ENCODE results near the gene ENOX1. TPM values are rescaled to one million over a fixed set of nuclear protein-coding genes. Genes with fewer than 3 reads are reported as not detected.
"Not testable (repeated sequence)": the region's sequence is repeated elsewhere in the genome, so short reads cannot be mapped to it uniquely, and the experiment has no call there.

Gene ENOX1
- total RNA-seq, 1 donor, result 7.4 TPM

DNA sequence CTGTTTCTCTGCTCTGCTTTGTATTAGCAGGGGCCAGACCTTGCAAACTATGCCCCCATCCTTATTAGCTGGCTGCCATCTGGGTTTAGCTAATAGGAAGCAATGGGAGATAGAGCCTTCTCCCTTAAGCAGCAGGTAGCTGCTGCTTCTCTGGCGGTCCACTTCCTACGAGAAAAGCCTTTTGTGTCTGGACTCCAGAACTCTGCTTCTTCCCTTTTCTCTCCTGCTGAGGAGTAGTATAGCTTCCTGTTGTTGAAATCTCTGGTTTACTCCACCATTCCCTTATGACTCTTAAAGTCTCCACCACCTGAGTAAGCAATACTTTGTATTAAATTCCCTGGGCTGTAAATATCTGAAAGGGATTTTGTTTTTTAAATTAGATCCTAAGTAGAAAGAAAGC, 616.3 kb downstream of the ENOX1 start:
- TF ChIP-seq, protein P1, sequence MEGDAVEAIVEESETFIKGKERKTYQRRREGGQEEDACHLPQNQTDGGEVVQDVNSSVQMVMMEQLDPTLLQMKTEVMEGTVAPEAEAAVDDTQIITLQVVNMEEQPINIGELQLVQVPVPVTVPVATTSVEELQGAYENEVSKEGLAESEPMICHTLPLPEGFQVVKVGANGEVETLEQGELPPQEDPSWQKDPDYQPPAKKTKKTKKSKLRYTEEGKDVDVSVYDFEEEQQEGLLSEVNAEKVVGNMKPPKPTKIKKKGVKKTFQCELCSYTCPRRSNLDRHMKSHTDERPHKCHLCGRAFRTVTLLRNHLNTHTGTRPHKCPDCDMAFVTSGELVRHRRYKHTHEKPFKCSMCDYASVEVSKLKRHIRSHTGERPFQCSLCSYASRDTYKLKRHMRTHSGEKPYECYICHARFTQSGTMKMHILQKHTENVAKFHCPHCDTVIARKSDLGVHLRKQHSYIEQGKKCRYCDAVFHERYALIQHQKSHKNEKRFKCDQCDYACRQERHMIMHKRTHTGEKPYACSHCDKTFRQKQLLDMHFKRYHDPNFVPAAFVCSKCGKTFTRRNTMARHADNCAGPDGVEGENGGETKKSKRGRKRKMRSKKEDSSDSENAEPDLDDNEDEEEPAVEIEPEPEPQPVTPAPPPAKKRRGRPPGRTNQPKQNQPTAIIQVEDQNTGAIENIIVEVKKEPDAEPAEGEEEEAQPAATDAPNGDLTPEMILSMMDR (IDR thresholded peaks at IDR 0.05; ENCODE audit: insufficient read depth, low read length), result no peak
- DNase-seq (ENCODE audit: low read depth), result no peak
- H3K4me3 ChIP-seq (ENCODE audit: low read depth, low read length), result no peak overlapping the region

DNA sequence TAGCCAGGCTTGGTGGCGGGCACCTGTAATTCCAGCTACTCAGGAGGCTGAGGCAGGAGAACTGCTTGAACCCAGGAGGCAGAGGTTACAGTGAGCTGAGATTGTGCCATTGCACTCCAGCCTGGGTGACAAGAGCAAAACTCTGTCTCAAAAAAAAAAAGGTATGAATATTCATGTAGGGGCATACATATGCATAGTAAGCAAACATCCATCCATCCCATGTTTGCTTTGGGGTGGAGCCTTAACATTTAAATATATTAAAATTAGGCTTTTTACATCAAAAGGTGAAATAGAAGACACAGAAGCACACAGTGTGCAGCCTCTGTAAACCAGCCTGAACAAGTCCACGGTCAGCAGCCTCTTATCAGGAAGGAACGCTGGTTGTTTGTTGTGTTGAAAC, 618.3 kb downstream of the ENOX1 start:
- H3K4me3 ChIP-seq (ENCODE audit: low read depth, low read length); DNase-seq (ENCODE audit: low read depth): not testable (repeated sequence)

DNA sequence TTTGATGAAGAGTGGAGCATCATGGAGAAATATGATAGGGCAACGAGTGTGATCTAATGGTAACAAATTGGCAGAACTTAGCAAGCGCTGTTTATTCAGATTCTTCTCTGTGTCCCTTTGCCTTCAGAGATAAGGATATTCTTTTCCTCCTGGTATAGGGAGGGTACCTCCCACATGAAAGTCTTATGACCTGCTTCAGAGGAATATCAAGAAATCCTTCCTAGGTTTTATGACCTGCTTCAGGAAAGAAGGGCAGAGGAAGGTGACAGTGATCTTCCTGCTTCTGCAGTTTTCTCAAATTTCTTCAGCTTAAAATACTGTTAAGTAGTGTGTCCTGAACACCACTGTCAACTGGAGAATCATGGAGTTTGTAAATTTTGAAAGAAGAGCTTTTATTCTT, 619.0 kb downstream of the ENOX1 start:
- TF ChIP-seq, protein P1 (IDR thresholded peaks at IDR 0.05; ENCODE audit: insufficient read depth, low read length), result no peak
- no peak overlapping the region for H3K4me3 ChIP-seq (ENCODE audit: low read depth, low read length)
- no peak for DNase-seq (ENCODE audit: low read depth)

DNA sequence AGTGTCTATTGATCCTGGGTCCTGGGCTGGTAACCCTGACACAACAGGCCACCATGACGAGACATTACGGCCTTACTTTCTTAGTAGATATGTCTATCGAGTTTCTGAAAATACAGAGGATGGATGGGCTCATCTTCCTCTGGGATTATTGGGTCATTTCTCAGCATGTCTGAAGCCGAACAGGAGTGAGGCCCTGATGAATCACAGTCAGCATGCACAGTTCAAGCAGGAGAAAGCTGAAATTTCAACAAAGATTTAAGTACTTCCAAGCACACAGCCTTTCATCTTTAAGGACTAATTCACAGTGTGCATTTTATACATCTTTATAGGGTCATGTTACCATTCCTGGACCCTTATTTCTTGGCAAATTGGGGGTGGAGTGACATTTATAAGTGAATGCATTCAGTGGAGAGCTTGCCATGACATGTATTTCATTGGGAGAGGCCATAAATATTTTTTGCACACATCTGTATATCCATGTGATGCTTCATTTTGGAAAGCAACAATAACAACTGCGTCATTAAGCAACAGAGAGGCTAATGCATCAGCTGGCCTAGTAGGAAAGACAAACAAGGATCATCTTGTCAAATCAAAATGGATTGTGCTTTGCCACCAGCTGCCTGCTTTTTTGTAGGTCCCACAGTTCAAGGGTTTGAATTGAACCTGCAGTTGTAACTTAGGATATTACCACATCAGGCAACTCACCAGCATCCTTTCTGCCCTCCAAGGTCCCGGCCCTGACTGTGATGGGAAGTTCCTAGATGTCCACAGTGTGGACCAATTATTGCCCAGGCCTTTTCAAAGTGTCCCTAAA, 619.9 kb downstream of the ENOX1 start:
- no peak for DNase-seq (ENCODE audit: low read depth)
- TF ChIP-seq, protein P1 (IDR thresholded peaks at IDR 0.05; ENCODE audit: insufficient read depth, low read length), result no peak
- H3K4me3 ChIP-seq (ENCODE audit: low read depth, low read length), result no peak overlapping the region

Small RNA genes within 50 kb of the gene (small RNA-seq; reads per million reads assigned to genes)
- gene AL162713.1, result not detected

Other genes starting within 250 kb of the ENOX1 start
- gene CCDC122, start 92.8 kb upstream of the ENOX1 start, total RNA-seq (ENCODE audit: low replicate concordance), result 1.1 and 11.2 TPM in 2 replicates
- gene LACC1, start 92.9 kb upstream of the ENOX1 start, total RNA-seq (ENCODE audit: low replicate concordance), result 22.9 and 32.9 TPM in 2 replicates